CD4-positive, alpha-beta T cell treated with Interleukin-15 for 4 hours (primary cell): Measurements from ENCODE around the gene VCP.

ENCODE experiments used
- DNase-seq: peaks from one replicate; pipeline ENCODE4 v3.0.0-alpha.2; 2020; ENCODE audit warnings: low spot score

The VCP gene

GRCh38 chr9:35014517-35014916 lies 57.9 kb downstream of the VCP start:
- DNase-seq: no peak

GRCh38 chr9:35010351-35010958 lies 62.0 kb downstream of the VCP start:
- no peak for DNase-seq
